NCI-H1436 treated with DMSO at 0.1 percent for 48 hours (cell line): ENCODE results near the gene FKBP1B.
"Not testable (repeated sequence)": the region's sequence is repeated elsewhere in the genome, so short reads cannot be mapped to it uniquely, and the experiment has no call there.

Source experiments
- DNase-seq: peaks from one replicate; lab custom pipeline; 2025; lab: John Stamatoyannopoulos, UW

The FKBP1B gene

GRCh38 chr2:24049485-24050021 is at the start of gene FKBP1B:
Gene FKBP1B, plus strand, starts transcription at chr2:24049741. Its CDS starts 109 bp downstream, at chr2:24049850.
- no peak for DNase-seq

- DNase-seq = no peak
These were observed 41.8 kb upstream of the FKBP1B start for GRCh38 chr2:24007693-24008092.

GRCh38 chr2:24008672-24009366 is 40.7 kb upstream of the FKBP1B start:
- DNase-seq = no peak

- DNase-seq = no peak
These were observed 40.2 kb upstream of the FKBP1B start for GRCh38 chr2:24009367-24009679.

GRCh38 chr2:24009680-24010476 is 39.7 kb upstream of the FKBP1B start, which contains the start of gene MFSD2B:
Gene MFSD2B, plus strand, starts transcription at chr2:24010085. Its CDS starts 12 bp downstream, at chr2:24010097.
- DNase-seq = no peak

GRCh38 chr2:24010477-24011249 is 38.9 kb upstream of the FKBP1B start:
- DNase-seq = no peak

- DNase-seq = no peak
These were observed 38.1 kb upstream of the FKBP1B start for GRCh38 chr2:24011250-24012104.

GRCh38 chr2:24012521-24013188 is 36.9 kb upstream of the FKBP1B start:
- DNase-seq = no peak

- not testable (repeated sequence) for DNase-seq
These were observed 34.6 kb upstream of the FKBP1B start for GRCh38 chr2:24014902-24015301.

- no peak for DNase-seq
These were observed 33.8 kb upstream of the FKBP1B start for GRCh38 chr2:24015562-24016375.

GRCh38 chr2:24016376-24016761 is 33.2 kb upstream of the FKBP1B start:
- DNase-seq = no peak

- DNase-seq = no peak
These were observed 32.5 kb upstream of the FKBP1B start for GRCh38 chr2:24016853-24017703.

GRCh38 chr2:24017711-24018110 is 31.8 kb upstream of the FKBP1B start:
- DNase-seq = no peak

- DNase-seq = no peak
These were observed 31.3 kb upstream of the FKBP1B start for GRCh38 chr2:24018241-24018640.

- no peak for DNase-seq
These were observed 29.8 kb upstream of the FKBP1B start for GRCh38 chr2:24019729-24020128.

GRCh38 chr2:24020244-24020643 is 29.3 kb upstream of the FKBP1B start:
- DNase-seq = no peak

- DNase-seq = no peak
These were observed 28.2 kb upstream of the FKBP1B start for GRCh38 chr2:24021122-24021998.

- DNase-seq = no peak
These were observed 27.1 kb upstream of the FKBP1B start for GRCh38 chr2:24022324-24022974.
